Natural killer cell (primary cell): ENCODE data around the gene ANO10. TPM values are rescaled to one million over a fixed set of nuclear protein-coding genes. Genes with fewer than 3 reads are reported as not detected.
"Not testable (repeated sequence)": the region's sequence is repeated elsewhere in the genome, so short reads cannot be mapped to it uniquely, and the experiment has no call there.

Experiments
- ATAC-seq, 3 donors: fragments of 150-1000 bp in 2 of 3; fragments of 200-7000 bp in 1 of 3; cut with Tn5 transposase; 1 replicate in 1 of 3; 2 replicates in 2 of 3; pipeline ENCODE4 v1.10.0; 2021; ENCODE audit warnings: mild to moderate bottlenecking in 2 of 3, moderate library complexity in 2 of 3
- DNase-seq, 2 donors: peaks; one replicate each; pipeline versions ENCODE4 v3.0.0 to v3.0.0-alpha.2; 2013 to 2021; ENCODE audit warnings: mixed read lengths in 1 of 2
- H3K27ac ChIP-seq: one replicate; pipeline ENCODE4 v1.5.1; 2013; ENCODE audit warnings: mild to moderate bottlenecking, low read length
- H3K27me3 ChIP-seq: one replicate; pipeline ENCODE4 v1.6.1; 2013; ENCODE audit warnings: low read length; ENCODE audit not compliant: control insufficient read depth, insufficient read depth
- H3K36me3 ChIP-seq: one replicate; pipeline ENCODE4 v1.6.1; 2013; ENCODE audit warnings: low read length; ENCODE audit not compliant: control insufficient read depth, insufficient read depth
- H3K4me1 ChIP-seq: one replicate; pipeline ENCODE4 v1.6.1; 2013; ENCODE audit warnings: low read length; ENCODE audit not compliant: control insufficient read depth, insufficient read depth
- H3K4me3 ChIP-seq: one replicate; pipeline ENCODE4 v1.5.1; 2013; ENCODE audit warnings: low read length
- H3K9me3 ChIP-seq: one replicate; pipeline ENCODE4 v1.6.1; 2013; ENCODE audit warnings: low read length; ENCODE audit not compliant: control insufficient read depth, insufficient read depth
- H3K27ac Mint-ChIP-seq, 2 donors: one replicate each; pipeline ENCODE4 v1.8.0; 2022; ENCODE audit warnings: mild to moderate bottlenecking in 2 of 2, mixed read lengths in 2 of 2, moderate library complexity in 1 of 2
- H3K27me3 Mint-ChIP-seq, 2 donors: one replicate each; pipeline ENCODE4 v1.8.0; 2022; ENCODE audit warnings: low read depth in 2 of 2, mixed read lengths in 2 of 2
- H3K36me3 Mint-ChIP-seq: one replicate; pipeline ENCODE4 v1.8.0; 2022; ENCODE audit warnings: mixed read lengths
- H3K4me1 Mint-ChIP-seq, 2 donors: one replicate each; pipeline ENCODE4 v1.8.0; 2022; ENCODE audit warnings: mixed read lengths in 2 of 2
- H3K4me3 Mint-ChIP-seq: one replicate; pipeline ENCODE4 v1.8.0; 2022; ENCODE audit warnings: mild to moderate bottlenecking, moderate library complexity, mixed read lengths
- H3K9me3 Mint-ChIP-seq, 2 donors: one replicate each; pipeline ENCODE4 v1.8.0; 2022; ENCODE audit warnings: mixed read lengths in 2 of 2
- WGBS: methylation state at CpG from one replicate; pipeline ENCODE4 v1.1.7; 2013; ENCODE audit warnings: missing lambda C conversion rate; ENCODE audit not compliant: insufficient coverage; 5-methylcytosine and 5-hydroxymethylcytosine counted together
- intact Hi-C: fragments of 100-400 bp; cut with micrococcal nuclease; formaldehyde crosslinking; loops from one replicate; pipeline ENCODE4 v1.14.2; 2022
- total RNA-seq, 4 donors: library from RNA; stranded (reverse); fragments of 120-200 nt in 1 of 4; gene quantifications; one replicate each; pipeline versions ENCODE4 v1.2.3 to v1.2.4, GENCODE V29; 2013 to 2022
- TF ChIP-seq, protein P1 (sequence below): fragments of 200-600 bp; IDR thresholded peaks from one replicate; pipeline ENCODE4 v1.8.0; 2022; ENCODE audit warnings: antibody characterized with exemption

The ANO10 gene
- total RNA-seq, 3 donors from 2014 or later (not counting 1 experiment from before 2014, with no cell fraction given): 8.9 to 11.2 (median 10.9) TPM

- WGBS: 98% methylated on average over 2 of the region's 2 CpGs
- Histone ChIP-seq H3K4me3 (no peak overlapping the region), H3K4me1 (no peaks in the 10 kb centered on the region), H3K36me3 (no peaks in the 10 kb centered on the region), H3K9me3 (peaks cover 3% of the 10 kb centered on the region), H3K27ac (no peak overlapping the region), H3K27me3 (no peaks in the 10 kb centered on the region)
- ATAC-seq (no peak), DNase-seq (no peak)
- intact Hi-C loops: no loop called here
- H3K27ac Mint-ChIP-seq: no peak overlapping the region
- H3K9me3 Mint-ChIP-seq: peaks cover 2 to 4% of the 10 kb centered on the region in 2 donors
- TF ChIP-seq, protein P1, sequence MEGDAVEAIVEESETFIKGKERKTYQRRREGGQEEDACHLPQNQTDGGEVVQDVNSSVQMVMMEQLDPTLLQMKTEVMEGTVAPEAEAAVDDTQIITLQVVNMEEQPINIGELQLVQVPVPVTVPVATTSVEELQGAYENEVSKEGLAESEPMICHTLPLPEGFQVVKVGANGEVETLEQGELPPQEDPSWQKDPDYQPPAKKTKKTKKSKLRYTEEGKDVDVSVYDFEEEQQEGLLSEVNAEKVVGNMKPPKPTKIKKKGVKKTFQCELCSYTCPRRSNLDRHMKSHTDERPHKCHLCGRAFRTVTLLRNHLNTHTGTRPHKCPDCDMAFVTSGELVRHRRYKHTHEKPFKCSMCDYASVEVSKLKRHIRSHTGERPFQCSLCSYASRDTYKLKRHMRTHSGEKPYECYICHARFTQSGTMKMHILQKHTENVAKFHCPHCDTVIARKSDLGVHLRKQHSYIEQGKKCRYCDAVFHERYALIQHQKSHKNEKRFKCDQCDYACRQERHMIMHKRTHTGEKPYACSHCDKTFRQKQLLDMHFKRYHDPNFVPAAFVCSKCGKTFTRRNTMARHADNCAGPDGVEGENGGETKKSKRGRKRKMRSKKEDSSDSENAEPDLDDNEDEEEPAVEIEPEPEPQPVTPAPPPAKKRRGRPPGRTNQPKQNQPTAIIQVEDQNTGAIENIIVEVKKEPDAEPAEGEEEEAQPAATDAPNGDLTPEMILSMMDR: no peak
- H3K27me3 Mint-ChIP-seq: no peaks in the 10 kb centered on the region
- H3K36me3 Mint-ChIP-seq: peaks cover 6% of the 10 kb centered on the region
- no peak overlapping the region for H3K4me3 Mint-ChIP-seq
- peaks cover 19 to 30% of the 10 kb centered on the region in 2 donors for H3K4me1 Mint-ChIP-seq
These were observed 160.5 kb downstream of the ANO10 start for GRCh38 chr3:43461345-43461744.

GRCh38 chr3:43457038-43457437 lies 164.8 kb downstream of the ANO10 start:
- ATAC-seq: peak in 1 of 3 donors; percentile 37
- H3K36me3 ChIP-seq, H3K4me3 Mint-ChIP-seq, H3K27ac ChIP-seq, H3K36me3 Mint-ChIP-seq, DNase-seq, intact Hi-C loops, H3K9me3 Mint-ChIP-seq, H3K27me3 ChIP-seq, H3K27me3 Mint-ChIP-seq, H3K4me3 ChIP-seq, H3K4me1 ChIP-seq, H3K9me3 ChIP-seq: not testable (repeated sequence)
- Mint-ChIP-seq H3K4me1 (peaks cover 21 to 32% of the 10 kb centered on the region in 2 donors), H3K27ac (peak overlapping the region; percentile 60 to 73)
- WGBS: no CpG with 5 or more reads among the region's 1 CpG

DNA sequence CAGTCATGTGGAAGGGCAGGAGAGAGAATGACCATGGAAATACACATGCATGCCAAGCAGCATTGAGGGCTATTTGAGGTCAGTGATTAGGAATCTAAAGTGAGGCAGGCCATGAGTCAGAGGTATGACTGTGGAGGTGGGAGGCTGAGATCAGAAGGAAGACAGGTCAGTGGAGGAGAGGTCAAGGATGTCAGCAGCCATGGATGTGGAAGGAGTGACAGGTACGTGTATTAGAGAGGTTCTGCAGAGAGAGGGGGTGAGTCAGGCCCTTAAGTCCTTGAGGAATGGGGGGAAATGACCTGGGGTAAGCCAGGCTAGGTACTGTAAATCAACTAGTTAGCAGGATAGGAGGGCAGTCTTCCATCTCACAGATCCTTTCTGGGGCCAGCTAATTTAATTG lies 166.6 kb downstream of the ANO10 start:
- no peak for ATAC-seq
- WGBS: 86% methylated on average over 1 of the region's 1 CpG

GRCh38 chr3:43453981-43454380 lies 167.8 kb downstream of the ANO10 start:
- Mint-ChIP-seq H3K4me1 (peaks cover 14 to 20% of the 10 kb centered on the region in 2 donors), H3K9me3 (no peaks in the 10 kb centered on the region), H3K4me3 (no peak overlapping the region), H3K36me3 (no peaks in the 10 kb centered on the region), H3K27ac (no peak overlapping the region), H3K27me3 (no peaks in the 10 kb centered on the region)
- no peaks in the 10 kb centered on the region for H3K4me1 ChIP-seq
- H3K9me3 ChIP-seq: no peaks in the 10 kb centered on the region
- no peak for DNase-seq
- 84% methylated on average over 1 of the region's 1 CpG for WGBS
- H3K27ac ChIP-seq: no peak overlapping the region
- no peaks in the 10 kb centered on the region for H3K36me3 ChIP-seq
- no peak overlapping the region for H3K4me3 ChIP-seq
- ATAC-seq: no peak
- intact Hi-C loops: no loop called here
- no peaks in the 10 kb centered on the region for H3K27me3 ChIP-seq
- TF ChIP-seq, protein P1: no peak

More for the DNA sequence above, 166.6 kb downstream of the ANO10 start:
- Mint-ChIP-seq H3K9me3 (peaks cover 0 to 2% of the 10 kb centered on the region in 2 donors), H3K27me3 (no peaks in the 10 kb centered on the region), H3K27ac (no peak overlapping the region), H3K4me3 (no peak overlapping the region), H3K36me3 (no peaks in the 10 kb centered on the region), H3K4me1 (peaks cover 14 to 27% of the 10 kb centered on the region in 2 donors)
- no peaks in the 10 kb centered on the region for H3K36me3 ChIP-seq
- no peaks in the 10 kb centered on the region for H3K4me1 ChIP-seq
- no peak for DNase-seq
- H3K27me3 ChIP-seq: no peaks in the 10 kb centered on the region
- TF ChIP-seq, protein P1: no peak
- no peak overlapping the region for H3K4me3 ChIP-seq
- intact Hi-C loops: no loop called here
- no peak overlapping the region for H3K27ac ChIP-seq
- H3K9me3 ChIP-seq: no peaks in the 10 kb centered on the region
